Upper lobe of right lung (tissue), 1 donor: ENCODE data around the gene WEE2. TPM values are rescaled to one million over a fixed set of nuclear protein-coding genes. Genes with fewer than 3 reads are reported as not detected.
"Not testable (repeated sequence)": the region's sequence is repeated elsewhere in the genome, so short reads cannot be mapped to it uniquely, and the experiment has no call there.

Source experiments
- ATAC-seq: fragments of 200-7000 bp; cut with Tn5 transposase; one replicate; pipeline ENCODE4 v1.9.1; 2020; ENCODE audit warnings: mild to moderate bottlenecking, moderate library complexity
- DNase-seq: peaks from one replicate; pipeline ENCODE4 v3.0.0-alpha.2; 2020
- H3K27ac ChIP-seq: fragments of 200-600 bp; one replicate; pipeline ENCODE4 v1.8.0; 2022
- H3K27me3 ChIP-seq: fragments of 200-600 bp; one replicate; pipeline ENCODE4 v1.8.0; 2022; ENCODE audit warnings: mild to moderate bottlenecking
- H3K36me3 ChIP-seq: fragments of 200-600 bp; one replicate; pipeline ENCODE4 v1.8.0; 2022
- H3K4me1 ChIP-seq: fragments of 200-600 bp; one replicate; pipeline ENCODE4 v1.8.0; 2022
- H3K4me3 ChIP-seq: fragments of 200-600 bp; one replicate; pipeline ENCODE4 v1.8.0; 2022; ENCODE audit warnings: mild to moderate bottlenecking
- H3K9me3 ChIP-seq: fragments of 200-600 bp; one replicate; pipeline ENCODE4 v1.8.0; 2022
- intact Hi-C: fragments of 100-400 bp; cut with DNase I; formaldehyde crosslinking; loops from one replicate; pipeline ENCODE4 v1.11.0; 2022
- total RNA-seq: library from RNA; stranded (reverse); fragmentation: NEBNext Ultra II Directional; extraction: Animal tissue kit (Norgen Biotek cat#: 25700); gene quantifications from one replicate; pipeline ENCODE4 v1.2.1, GENCODE V29; 2021
- TF ChIP-seq, protein P1 (sequence below): fragments of 200-600 bp; IDR thresholded peaks from one replicate; pipeline ENCODE4 v1.8.0; 2022; ENCODE audit warnings: antibody characterized with exemption
- donor health status: DM: no; HTN: yes; CAD: no; lungs with severe emphysema.

Gene WEE2
- total RNA-seq, 1 donor from 2014 or later = not detected

DNA sequence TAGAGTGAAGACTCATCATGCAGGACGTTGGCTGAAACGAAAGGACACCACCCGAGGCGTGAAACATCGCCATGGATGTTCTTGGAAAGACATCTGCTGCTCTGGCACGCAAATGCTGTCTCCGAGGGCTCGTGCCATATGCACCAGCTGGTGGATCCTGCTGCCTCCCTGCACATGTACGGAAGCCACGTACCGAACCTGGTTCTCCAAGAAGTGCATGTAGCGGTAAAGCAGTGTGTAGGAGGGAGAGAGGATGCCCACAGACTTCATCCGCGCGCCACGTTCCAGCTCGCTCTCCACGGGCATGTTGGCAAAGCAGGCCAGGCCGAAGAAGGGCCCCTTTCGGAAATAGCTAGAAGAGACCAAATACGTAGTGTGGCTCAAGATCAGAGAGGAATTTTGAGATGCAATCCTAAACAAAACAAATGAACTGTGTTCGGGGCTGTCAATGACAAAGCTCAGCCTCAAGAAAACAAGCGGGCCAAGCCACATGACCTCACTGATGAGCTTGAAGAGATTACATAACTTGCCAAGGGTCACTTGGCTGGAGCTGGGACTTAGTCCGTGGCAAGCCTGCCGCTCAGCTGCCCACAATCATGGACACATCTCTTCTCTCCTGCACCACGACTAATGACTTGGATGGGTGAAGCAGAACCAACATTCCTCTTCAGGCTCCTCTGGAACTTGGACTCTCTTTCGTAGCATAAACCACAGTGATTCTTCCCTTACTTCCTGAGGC lies 22.7 kb upstream of the WEE2 start:
- H3K27ac ChIP-seq = peak overlapping the region; percentile 4
- peaks cover 38% of the 10 kb centered on the region for H3K36me3 ChIP-seq
- no peaks in the 10 kb centered on the region for H3K27me3 ChIP-seq
- DNase-seq (peak; percentile 64), ATAC-seq (peak; percentile 70)
- H3K4me3 ChIP-seq = peak overlapping the region; percentile 15
- TF ChIP-seq, protein P1, sequence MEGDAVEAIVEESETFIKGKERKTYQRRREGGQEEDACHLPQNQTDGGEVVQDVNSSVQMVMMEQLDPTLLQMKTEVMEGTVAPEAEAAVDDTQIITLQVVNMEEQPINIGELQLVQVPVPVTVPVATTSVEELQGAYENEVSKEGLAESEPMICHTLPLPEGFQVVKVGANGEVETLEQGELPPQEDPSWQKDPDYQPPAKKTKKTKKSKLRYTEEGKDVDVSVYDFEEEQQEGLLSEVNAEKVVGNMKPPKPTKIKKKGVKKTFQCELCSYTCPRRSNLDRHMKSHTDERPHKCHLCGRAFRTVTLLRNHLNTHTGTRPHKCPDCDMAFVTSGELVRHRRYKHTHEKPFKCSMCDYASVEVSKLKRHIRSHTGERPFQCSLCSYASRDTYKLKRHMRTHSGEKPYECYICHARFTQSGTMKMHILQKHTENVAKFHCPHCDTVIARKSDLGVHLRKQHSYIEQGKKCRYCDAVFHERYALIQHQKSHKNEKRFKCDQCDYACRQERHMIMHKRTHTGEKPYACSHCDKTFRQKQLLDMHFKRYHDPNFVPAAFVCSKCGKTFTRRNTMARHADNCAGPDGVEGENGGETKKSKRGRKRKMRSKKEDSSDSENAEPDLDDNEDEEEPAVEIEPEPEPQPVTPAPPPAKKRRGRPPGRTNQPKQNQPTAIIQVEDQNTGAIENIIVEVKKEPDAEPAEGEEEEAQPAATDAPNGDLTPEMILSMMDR = no peak
- H3K9me3 ChIP-seq = no peaks in the 10 kb centered on the region
- intact Hi-C loops = no loop called here
- no peaks in the 10 kb centered on the region for H3K4me1 ChIP-seq

DNA sequence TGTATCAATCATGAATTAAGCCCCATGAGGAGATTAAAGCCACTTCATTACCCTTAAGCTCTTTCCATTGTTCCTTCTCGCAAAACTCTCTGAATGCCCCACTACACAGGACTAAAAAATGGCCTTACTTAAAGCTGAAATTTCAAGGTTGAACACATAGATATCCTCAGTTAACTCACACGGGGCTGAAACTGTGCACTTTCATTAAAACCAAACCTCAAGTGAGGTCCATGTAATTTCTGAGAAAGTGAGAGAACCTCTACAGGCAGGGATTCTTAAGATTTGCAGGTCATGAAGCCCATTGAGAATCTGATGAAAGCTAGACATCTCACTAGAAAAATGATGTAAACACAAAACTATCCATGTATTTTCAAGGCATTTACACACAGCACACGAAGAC lies 22.1 kb upstream of the WEE2 start:
- ATAC-seq (no peak), DNase-seq (no peak)
- Histone ChIP-seq H3K36me3 (peaks cover 32% of the 10 kb centered on the region), H3K4me1 (no peaks in the 10 kb centered on the region), H3K9me3 (no peaks in the 10 kb centered on the region), H3K4me3 (no peak overlapping the region), H3K27me3 (no peaks in the 10 kb centered on the region), H3K27ac (peak overlapping the region; percentile 4)
- TF ChIP-seq, protein P1 = no peak
- intact Hi-C loops = no loop called here

DNA sequence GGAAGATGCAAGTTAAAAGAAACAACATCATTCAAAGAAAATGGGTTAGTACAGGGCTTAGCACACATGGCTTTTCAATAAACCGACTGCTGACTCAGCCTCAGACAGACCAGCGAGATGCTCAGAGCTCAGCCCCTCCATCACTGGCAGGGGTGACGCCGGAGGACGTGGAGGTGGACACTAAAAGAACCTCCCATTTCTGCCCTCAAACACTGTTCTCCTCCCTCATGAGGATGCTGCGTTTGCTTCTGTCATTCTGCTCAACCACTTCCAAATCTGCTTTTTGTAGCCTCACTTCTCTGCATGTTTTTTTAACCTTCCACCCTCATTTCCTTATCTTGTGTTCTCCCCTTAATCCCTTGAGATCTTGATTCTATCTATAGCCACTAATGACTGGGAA lies 21.5 kb upstream of the WEE2 start:
- no peaks in the 10 kb centered on the region for H3K9me3 ChIP-seq
- peak overlapping the region; percentile 4 for H3K27ac ChIP-seq
- TF ChIP-seq, protein P1 = no peak
- no peaks in the 10 kb centered on the region for H3K27me3 ChIP-seq
- intact Hi-C loops = no loop called here
- no peaks in the 10 kb centered on the region for H3K4me1 ChIP-seq
- DNase-seq (no peak), ATAC-seq (no peak)
- H3K4me3 ChIP-seq = no peak overlapping the region
- peaks cover 27% of the 10 kb centered on the region for H3K36me3 ChIP-seq

DNA sequence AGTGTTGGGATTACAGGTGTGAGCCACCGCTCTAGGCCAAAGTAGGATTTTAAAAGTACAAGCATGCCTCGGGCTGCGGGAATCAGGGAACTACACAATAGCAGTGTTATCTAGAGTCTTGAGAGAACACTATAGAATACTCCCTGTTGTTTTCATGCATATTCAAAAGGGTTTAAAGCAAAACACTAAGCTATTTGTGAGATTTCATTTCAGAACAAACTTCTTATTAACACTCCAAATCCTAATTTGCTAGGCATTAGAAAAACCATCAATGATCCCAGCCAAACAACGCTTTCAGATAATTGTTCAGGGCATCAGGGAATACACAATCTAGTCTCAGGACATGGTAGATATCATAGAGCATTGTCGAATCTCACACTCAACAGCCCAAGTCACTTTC lies 20.1 kb upstream of the WEE2 start:
- no peak for ATAC-seq
- Histone ChIP-seq H3K36me3 (peaks cover 17% of the 10 kb centered on the region), H3K4me3 (no peak overlapping the region), H3K27ac (no peak overlapping the region), H3K4me1 (no peaks in the 10 kb centered on the region), H3K9me3 (no peaks in the 10 kb centered on the region), H3K27me3 (no peaks in the 10 kb centered on the region)
- intact Hi-C loops = no loop called here
- DNase-seq = no peak
- TF ChIP-seq, protein P1 = no peak

DNA sequence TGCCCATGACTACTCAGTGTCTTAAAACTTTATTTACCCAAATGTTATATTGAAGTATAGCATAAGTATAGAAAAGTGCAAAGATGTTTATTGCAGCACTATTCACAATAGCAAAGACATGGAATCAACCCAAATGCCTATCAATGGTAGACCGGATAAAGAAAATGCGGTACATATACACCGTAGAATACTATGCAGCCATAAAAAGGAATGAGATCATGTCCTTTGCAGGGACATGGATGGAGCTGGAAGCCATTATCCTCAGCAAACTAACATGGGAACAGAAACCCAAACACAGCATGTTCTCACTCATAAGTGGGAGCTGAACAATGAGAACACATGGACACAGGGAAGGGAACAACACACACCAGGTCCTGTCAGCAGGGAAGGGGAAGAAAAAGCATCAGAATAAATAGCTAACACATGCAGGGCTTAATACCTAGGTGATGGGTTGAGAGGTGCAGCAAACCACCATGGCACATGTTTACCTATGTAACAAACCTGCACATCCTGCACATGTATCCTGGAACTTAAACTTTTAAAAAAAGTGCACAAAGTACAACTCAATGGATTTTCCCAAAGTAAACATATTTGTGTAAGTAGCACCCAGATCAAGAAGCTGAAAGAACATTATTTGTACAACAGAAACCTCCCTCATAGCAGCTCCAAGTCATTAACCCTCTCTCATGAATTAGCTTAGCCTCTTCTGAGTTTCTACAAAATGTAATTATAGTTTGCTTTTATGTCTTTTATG lies 18.9 kb upstream of the WEE2 start:
- H3K4me1 ChIP-seq, H3K27me3 ChIP-seq, H3K4me3 ChIP-seq, DNase-seq, H3K9me3 ChIP-seq, intact Hi-C loops, H3K27ac ChIP-seq, ATAC-seq: not testable (repeated sequence)
- peaks cover 11% of the 10 kb centered on the region for H3K36me3 ChIP-seq

DNA sequence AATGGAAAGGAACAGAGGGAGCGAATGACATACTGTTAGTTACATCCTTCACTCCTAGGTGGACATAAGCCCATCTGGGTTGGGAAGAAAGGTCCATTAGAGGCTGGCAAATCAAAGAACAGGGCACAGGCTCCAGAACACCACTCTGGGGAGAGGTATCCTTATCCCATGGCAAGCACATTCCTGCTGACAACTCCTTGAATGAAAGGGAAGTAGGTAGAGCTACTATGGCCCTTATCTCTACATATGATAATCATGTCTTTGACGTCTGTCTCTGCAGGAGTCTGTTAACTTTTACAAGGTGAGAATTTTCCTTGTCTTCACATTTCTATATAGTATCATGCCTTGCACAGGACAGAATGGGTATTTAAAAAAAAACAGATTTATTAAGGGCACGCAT lies 16.6 kb upstream of the WEE2 start:
- DNase-seq (no peak), ATAC-seq (no peak)
- H3K9me3 ChIP-seq = no peaks in the 10 kb centered on the region
- H3K27me3 ChIP-seq = no peaks in the 10 kb centered on the region
- H3K27ac ChIP-seq = no peak overlapping the region
- TF ChIP-seq, protein P1 = no peak
- intact Hi-C loops = no loop called here
- no peaks in the 10 kb centered on the region for H3K36me3 ChIP-seq
- H3K4me1 ChIP-seq = peaks cover 11% of the 10 kb centered on the region
- no peak overlapping the region for H3K4me3 ChIP-seq
